ENCODE results near the gene CCDC88B.

GRCh38 chr11:64357904-64358535 lies 18.0 kb downstream of the CCDC88B start:
- TF ChIP-seq POLR2A (IDR thresholded peaks at IDR 0.05; ENCODE audit: borderline replicate concordance, extremely low read depth, insufficient read depth, insufficient read length) (no peak), EGR1 (IDR thresholded peaks at IDR 0.05; ENCODE audit: low read depth) (no peak), CTCF (IDR thresholded peaks at IDR 0.05 in 2 of 3, conservative IDR thresholded peaks at IDR 0.05 in 1 of 3; ENCODE audit: borderline replicate concordance in 1 of 3, insufficient read depth in 1 of 3, low read depth in 2 of 3, low read length in 2 of 3) (no peak)

Data from HCT116 (cell line).